NCI-H128 (cell line): ENCODE data around the gene ITGA1.

Experiments used
- DNase-seq: peaks from one replicate; lab custom pipeline; 2025; ENCODE audit not compliant: unreplicated experiment; lab: John Stamatoyannopoulos, UW

The ITGA1 gene

DNA sequence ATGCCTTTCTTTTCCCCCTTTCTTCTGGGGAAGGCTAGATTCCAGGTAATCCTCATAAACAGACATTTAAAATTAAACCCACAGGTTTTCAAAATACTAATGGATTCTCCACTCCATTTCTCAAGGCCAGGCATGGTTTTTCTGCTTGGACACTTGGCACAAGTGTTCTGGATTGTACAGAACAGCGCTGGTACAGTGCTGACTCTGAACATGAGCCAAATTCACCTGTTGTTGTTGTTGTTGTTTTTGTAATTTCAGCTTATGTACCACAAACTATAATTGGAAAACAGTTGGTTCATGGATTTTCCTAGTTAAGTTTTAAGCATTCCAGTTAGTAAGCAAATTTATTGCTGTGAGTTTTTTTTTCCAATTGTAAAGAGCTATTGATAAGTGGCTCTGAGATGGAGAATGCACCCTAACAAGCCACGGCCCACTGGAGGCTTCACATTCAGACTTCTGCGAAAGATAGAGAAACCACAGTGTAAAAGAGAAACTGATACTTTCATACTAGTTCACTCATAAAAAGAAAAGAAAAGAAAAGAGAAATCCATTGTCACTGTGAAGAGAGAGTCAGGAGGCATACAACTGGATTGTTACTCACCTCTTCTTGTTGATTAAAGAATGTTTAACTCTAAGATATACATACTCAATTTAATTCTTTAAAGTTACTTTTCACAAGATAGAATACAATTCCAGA lies 16.2 kb upstream of the ITGA1 start:
- no peak for DNase-seq

DNA sequence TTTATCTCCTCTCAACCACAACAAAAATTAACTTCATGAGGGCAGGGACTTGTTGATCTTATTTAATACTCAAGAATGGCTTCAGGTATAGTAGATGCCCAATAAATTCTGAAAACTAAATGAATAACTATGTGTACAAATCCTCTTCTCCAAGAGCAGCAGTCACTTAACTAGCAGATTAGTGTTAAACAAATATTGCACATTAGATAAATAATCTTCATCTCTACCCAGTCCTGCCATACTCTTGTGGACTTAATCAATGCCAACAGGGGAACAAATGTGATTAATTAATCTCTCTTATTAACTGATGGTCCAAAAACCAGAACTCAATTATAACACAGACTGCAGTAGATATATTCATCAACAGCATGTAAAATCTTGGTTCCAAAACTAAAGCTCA lies 15.0 kb upstream of the ITGA1 start:
- DNase-seq = no peak

DNA sequence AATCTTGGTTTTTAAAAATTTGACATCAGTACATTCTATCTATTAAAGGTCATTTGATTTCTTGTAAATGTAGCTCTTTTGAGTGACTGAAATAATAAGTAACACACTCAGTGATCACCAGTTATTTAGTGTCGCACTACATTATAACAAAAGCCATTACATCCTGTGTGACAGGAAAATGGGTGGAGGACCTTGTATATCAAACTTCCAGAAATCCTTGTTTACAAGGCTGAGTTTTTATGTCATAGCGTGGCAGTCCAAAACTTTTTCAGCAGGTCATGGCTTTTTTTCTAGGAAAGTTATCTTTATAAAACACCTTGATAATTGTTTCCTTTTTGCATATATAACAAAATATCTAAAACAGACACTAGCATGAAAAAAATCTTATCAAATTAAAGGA lies 14.4 kb upstream of the ITGA1 start:
- no peak for DNase-seq

DNA sequence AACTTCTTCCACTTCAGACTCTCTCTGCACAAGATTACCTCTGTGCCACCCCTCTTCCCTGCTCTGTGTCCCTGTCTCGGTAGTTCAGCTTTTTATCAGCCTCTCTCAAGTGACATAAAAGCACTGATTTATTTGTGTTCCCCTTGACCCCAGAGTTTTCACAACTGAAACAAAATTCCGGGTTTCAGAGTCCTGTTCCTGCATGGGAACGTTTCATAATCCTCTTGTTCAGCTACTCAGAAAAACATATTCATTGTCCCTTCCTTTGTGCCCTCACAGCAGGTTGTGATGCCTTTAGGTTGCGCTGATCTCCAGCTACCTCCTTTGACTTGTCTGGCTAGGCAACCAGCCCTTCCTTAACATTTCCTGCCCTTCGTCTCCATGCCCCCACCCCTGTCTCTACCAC lies 13.7 kb upstream of the ITGA1 start:
- no peak for DNase-seq

DNA sequence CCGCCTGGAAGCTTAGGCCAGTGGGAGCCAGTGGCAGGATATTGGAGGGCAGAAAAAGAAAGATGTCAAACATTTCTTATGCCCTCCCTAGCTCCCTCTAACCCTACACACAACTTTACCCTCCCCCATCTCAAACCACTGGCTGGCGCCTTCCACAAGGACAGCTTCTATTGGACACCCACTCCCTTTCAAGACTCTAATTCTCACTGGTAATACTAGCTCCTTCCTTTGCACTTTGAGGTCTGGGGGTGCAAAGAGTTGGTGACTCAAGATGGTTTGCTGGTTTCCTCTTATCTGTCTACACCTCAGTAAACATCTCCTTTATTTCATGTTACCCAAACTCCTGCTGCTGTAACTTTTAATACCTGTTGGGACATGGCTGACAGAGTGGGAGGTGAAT lies 11.6 kb upstream of the ITGA1 start:
- no peak for DNase-seq

DNA sequence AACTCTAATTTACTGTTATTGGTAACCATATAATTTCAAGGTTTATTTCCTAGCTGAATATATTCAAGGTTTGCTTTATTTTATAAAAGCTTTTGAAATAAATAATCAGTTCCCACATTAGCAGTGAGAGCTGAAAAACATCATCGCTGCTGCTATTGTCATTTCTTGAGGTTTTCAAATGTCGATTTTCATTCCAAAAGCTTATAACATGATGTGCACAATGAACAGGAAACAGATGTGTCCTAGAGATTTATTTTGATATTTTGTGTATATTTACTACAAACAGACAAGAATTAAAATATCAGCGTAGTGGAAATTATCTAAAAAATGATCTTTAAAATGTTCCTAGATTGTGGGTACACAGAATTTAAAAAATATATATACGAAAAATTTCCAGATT lies 10.5 kb upstream of the ITGA1 start:
- DNase-seq = no peak

DNA sequence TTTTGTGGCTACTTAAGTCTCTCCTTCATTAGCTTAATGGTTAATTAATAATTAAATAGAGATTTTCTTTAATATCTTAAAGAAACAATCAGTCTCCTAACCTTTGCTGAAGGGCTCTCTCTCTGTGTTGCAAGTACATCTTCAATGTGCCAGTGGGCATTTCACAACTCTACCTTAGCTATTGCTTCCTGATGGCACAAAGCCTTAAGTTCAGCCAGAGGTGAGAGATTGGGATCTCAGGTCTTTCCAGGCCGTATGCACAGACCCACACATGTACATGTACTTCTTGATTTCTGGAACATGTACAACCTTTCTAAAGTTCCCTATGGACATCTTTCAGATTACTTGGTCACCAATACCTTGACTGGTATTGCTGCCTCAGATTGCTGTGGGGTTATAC lies 8.9 kb upstream of the ITGA1 start:
- no peak for DNase-seq

DNA sequence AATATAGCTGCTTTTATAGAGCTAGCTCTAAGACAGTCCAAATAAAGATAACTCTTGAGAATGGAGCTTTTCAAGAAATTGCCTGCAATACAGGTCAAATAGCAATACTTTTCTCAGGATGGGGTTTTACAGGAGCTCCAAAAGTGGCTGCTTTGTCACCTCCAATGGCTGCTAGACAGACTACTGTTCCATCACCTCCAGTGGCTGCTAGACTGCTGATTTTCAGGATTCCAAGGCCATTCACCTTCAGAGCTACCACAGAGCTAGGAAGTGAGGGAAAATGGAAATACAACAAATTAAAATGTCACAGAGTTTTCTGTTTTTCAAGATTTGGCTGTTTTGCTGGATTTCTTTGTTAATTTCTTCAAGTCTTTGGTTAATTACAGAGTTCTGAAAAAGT lies 8.5 kb upstream of the ITGA1 start:
- no peak for DNase-seq

DNA sequence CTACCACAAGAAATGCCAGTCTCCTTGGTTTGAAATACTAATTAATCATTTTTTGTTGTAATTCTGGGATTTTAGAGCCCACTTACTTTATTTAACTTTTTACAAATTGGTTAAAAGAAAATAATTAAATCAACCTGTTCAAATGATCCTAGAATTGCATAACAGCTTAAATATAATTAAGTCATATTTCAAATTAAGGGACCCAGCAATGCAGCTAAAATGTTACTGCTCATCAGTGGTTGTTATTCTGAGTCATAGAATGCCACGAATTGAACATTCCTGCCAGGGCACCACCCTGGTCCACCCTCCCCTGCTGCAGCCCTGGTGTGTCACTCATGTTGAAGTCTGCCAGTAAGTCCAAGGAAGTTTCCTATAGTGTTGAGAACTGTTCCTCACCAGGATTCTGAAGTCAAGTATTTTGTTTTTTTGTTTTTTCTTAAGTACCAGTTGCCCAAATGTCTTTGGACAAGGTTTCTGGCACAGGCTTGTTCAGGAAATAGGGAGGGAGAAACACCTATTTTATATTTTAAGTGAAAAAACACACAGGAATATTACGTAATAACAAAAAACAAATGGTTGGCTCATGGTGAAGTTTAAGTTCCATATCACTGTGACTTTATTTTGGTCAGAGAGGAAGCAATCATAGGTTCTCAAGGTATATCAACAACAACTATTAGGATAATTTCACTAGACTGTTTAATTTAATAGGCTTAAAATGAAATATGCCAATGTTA lies 4.3 kb upstream of the ITGA1 start:
- no peak for DNase-seq

DNA sequence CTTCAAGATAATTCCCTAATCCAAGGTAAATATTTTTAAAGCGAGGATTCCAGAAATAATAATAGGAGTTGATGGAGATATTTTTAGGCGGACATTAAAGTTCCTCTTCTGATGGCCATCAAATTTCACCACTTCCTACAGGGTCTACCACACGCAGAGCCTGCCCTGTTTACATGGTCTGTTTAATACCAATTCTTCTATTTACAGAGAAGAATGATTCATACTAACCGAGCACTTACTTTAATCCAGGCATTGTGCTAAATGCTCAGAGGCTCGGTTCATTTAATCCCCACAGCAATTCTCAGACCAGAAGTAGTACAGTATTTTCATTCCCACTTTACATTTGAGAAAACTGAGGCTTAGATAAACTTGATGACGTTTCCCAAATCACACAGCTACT lies 3.0 kb upstream of the ITGA1 start:
- no peak for DNase-seq

DNA sequence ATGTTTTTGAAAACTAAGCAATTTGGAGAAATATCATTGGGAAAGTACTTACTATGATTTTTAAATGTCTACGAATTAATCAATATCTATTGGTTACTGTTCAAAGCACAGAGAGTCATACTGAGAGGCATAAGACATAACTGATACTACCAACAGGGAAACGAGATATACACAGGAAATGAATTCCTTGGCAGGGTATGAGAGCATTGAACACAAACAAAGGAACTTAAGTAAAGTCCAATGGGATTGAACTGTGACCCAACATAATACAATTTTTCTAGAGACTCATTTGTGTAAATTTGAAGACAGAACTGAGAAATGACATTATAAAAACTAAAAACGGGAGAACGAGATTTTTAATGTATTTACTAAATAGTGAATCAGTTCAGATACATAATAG lies 1.3 kb upstream of the ITGA1 start:
- DNase-seq = no peak

DNA sequence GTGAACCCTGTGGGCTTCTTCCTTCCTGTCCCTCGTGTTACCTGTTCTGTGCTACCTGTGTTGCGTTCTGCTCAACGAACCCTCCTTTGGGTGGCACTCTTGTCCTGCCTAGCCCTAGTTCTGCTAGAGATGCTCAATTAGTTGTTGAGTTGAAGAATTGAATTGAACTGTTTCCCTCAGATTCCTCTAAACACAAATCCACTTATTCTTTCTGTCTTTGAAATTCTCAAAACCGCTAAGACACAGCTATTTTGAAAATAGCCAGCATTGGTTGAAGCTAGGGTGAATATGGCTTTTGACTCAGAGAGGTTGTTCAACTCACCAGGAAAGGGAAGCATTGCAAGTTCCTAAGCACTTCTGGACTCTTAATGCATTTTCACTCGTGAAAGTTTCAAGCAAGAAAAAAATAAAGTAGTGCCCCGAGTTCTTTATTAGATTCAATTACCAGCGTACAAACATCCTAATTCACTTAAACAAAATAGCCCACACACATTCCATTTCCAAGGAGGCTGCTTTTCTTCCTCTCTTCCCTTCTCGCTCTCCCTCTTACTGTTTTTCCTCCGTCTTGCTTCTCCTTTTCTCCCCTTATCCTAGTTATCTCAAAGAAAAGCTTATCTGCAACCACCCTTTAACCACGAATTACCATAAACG lies 642 bp upstream of the ITGA1 start:
- no peak for DNase-seq

DNA sequence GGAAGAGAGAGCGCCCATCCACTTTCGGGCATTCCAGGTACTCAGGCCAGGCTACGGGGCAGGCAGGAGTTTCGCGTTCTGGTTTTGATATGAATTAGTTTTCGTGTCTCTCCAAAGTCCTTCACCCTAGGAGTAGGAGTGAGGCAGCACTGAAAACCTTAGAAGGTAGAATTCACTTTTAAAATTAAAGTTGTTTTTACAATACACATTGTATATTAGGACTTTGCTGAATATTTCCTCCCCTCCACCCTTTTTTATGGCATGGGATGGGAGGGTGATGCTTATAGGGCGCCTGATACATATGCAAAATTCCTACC lies 747 bp downstream of the ITGA1 start:
- no peak for DNase-seq

DNA sequence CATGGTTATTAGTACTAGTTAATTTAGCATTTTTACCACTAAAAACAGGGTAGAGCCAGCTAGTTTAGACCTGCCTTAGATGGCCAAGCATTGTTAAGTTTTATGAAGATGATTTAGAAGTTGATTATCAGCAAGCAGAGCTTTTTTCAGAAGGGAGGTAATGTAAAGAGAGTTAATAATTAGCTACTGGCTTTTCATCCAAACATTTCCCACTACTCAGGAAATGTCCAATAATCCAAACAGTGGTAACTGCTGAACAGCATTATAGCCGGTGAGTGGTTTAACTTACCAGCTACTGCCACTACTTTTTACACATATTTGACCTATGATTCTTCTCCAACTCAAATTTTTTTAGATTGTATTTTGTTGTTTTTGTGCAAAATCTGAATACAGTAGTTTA lies 1.7 kb downstream of the ITGA1 start:
- no peak for DNase-seq

DNA sequence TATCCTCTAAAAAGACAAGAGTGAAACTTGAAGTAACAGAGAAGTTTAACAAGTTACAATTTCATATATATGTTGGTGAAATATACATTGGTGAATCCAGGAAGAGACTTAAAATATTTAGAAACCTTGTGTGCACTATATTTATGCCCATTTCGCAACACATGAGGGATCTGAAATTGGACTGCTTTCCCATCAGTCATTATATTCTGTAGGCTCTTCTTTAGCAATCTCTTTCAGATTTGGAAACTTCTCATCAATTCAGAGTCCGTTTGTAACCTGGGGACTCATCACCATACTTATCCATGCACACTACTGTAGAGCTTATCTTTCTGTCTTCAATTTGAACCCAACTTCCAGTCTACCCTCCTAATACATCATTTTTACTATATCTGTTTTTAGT lies 2.1 kb downstream of the ITGA1 start:
- DNase-seq = no peak

DNA sequence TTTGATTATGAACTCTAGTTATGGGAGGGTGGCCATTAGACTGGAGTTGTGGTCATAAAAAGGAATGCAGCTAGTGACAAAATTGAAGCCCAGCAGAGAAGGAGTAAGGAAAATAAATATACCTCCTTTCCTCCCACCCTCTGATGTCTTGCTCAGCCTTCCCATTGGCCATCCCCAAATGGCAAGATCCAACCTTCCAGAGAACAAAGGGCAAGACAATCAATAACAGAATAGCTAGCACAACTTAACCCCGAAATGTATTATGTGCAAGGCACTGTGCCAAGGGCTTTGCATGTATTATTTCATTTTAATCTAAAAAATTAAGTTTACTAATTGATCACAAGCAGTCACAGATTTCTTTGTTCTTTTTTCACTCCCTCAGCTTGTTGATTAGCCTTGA lies 3.6 kb downstream of the ITGA1 start:
- DNase-seq = no peak

DNA sequence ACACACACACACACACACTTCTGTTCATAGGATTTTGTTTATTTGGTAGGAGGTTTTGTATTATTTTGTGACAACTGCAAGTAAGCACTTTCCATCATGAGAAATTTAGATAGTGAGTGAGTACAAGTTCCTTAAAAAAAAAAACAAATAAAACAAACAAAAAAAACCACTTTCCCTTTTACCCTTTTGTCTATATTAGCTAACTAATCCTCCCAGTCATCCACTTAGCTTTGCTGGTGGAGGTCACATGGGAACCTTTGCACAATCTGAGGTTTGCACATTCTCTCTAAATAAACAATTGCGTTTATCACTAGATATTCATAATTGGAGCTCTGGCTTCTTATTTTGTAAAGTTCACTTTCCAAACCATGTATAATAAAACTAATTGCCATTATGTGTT lies 6.8 kb downstream of the ITGA1 start:
- no peak for DNase-seq

DNA sequence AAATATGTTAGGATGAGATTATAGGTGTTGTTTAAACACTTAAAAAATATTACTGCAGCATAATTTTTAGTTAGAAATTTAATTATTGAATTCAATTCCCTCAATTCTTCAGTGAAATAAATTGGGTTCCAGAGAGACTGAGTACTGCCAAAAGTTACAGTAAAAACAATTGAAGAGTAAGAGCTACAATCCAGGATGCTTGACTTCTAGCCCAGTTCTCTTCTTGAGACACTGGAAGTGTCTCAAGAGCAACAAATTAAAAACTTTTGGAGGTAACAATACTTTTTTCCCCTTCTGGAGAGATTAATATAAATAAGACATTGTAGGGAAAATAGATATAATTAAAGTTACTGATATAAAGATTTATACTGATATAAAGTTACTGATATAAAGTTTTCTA lies 8.3 kb downstream of the ITGA1 start:
- no peak for DNase-seq

DNA sequence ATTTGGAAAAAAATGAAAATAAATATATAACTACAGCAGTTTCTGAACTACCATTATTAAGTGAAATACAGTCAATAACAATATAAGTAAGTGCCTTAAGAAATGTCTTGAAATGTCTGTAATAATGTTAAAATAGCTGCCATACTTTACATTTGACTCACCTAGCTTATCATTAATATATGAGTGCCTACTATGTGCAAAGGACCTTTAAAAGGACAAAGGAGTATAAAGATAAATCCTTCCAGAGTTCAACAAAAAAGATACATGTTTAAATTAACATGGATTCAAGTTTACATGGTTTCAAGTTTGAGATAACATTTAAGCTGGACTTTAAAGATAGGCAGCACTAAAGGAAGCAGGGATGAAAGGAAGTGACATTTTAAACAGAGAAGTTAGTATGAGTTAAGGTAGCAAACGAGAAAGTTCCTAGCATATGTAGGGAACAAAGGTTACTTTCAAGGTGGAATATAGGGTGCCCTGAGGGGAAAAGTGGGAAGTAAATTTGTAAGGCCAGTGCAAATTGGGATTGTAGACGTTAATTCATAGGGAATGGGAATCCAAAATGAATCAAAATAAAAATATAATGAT lies 8.9 kb downstream of the ITGA1 start:
- DNase-seq = no peak

DNA sequence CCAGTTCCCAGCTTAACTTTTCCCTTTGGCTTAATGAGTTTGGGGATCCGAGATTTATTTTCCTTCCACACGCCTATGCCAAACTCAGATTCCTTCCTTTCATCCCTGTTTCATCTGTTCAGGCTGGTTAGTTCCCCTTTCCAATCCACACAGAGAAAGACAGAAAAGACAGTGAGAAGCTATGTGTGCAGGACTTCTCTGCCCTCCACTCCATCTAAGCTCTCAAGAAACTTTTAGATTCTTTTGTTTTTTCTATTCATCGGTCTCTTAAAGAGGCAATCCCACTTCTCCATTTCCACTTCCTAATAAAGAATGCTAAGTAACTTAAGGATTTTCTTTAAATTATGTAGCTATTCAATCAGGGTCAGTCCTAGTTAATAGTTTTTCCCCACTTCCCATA lies 11.2 kb downstream of the ITGA1 start:
- no peak for DNase-seq

DNA sequence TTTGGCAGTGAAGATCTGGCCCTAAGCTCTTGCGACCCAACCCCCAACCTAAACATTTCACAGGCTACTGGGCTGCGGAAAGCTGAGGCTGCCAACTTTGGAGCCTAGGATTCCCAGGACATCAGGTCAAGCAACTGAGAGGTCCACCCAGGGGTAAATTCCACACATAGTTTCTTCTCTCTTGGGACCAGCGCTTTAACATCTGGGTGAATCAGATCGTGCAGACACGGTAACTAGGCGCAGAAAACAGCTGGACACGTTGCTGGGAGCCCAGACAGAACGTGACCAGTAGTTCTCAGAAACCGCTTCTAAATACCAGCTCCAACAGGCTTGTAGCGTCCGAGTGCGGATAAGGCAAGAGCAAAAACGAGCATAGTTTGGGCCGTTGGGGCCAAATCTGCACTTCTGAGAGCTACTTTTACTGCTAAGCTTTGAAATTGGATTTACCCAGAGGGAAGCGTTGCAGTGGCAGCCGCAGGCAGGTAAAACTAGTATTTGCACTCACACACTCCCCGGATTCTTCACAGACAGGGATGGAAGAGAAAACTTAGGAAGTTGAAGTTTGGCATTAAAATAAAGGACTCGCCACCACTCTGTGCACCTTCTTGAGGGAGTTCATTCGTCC lies 11.8 kb downstream of the ITGA1 start:
- no peak for DNase-seq

DNA sequence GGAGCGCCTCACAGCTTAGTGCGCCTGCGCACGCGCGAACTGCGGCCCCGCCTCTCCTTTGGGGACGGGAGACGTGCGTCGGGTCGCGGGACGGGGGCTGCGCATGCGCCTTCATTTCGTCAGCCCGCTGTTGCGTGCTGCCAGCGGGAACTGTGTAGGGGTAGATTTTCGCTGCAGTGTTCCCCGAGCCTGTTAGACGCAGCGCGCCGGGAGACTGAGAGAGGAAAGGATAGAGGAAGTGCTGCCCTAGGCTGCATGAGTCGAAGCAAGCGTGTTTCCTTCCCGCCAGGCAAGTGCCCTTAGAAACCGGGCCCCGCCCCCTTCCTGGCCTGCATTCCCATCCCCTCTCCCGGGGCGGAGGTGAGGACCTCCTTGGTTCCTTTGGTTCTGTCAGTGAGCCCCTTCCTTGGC lies 12.3 kb downstream of the ITGA1 start:
- peak; percentile 70 for DNase-seq
